Measurements from ENCODE around the gene TRIM62. TPM values are rescaled to one million over a fixed set of nuclear protein-coding genes. Genes with fewer than 3 reads are reported as not detected.

Gene TRIM62
- total RNA-seq, 1 donor from 2014 or later, result 8.8 TPM

GRCh38 chr1:33165809-33166208 lies 16.0 kb downstream of the TRIM62 start:
- Histone ChIP-seq H3K4me1 (no peaks in the 10 kb centered on the region), H3K36me3 (peaks cover 0 to 5% of the 10 kb centered on the region in 2 donors), H3K27ac (no peak overlapping the region), H3K27me3 (no peaks in the 10 kb centered on the region), H3K9me3 (no peaks in the 10 kb centered on the region), H3K4me3 (no peak overlapping the region)
- DNase-seq (ENCODE audit: extremely low spot score in 2 of 2), result no peak
- TF ChIP-seq POLR2AphosphoS5 (IDR thresholded peaks at IDR 0.05; ENCODE audit: insufficient read depth in 1 of 2, low read depth in 1 of 2) (no peak), CTCF (IDR thresholded peaks at IDR 0.05) (no peak), POLR2A (IDR thresholded peaks at IDR 0.05) (no peak)
- intact Hi-C loops (cut with DNase I), result no loop called here

GRCh38 chr1:33165209-33165608 lies 16.6 kb downstream of the TRIM62 start:
- intact Hi-C loops (cut with DNase I), result no loop called here

GRCh38 chr1:33163621-33164519 lies 18.0 kb downstream of the TRIM62 start:
- DNase-seq (ENCODE audit: extremely low spot score in 2 of 2), result no peak
- H3K27ac ChIP-seq, result no peak overlapping the region
- intact Hi-C loops (cut with DNase I), result no loop called here
- H3K9me3 ChIP-seq, result no peaks in the 10 kb centered on the region
- H3K4me3 ChIP-seq, result no peak overlapping the region
- no peaks in the 10 kb centered on the region for H3K4me1 ChIP-seq
- no peaks in the 10 kb centered on the region for H3K27me3 ChIP-seq
- peaks cover 0 to 10% of the 10 kb centered on the region in 2 donors for H3K36me3 ChIP-seq
- TF ChIP-seq POLR2A (IDR thresholded peaks at IDR 0.05) (no peak), CTCF (IDR thresholded peaks at IDR 0.05) (no peak), POLR2AphosphoS5 (IDR thresholded peaks at IDR 0.05; ENCODE audit: insufficient read depth in 1 of 2, low read depth in 1 of 2) (no peak)

More at GRCh38 chr1:33165209-33165608, 16.6 kb downstream of the TRIM62 start:
- Histone ChIP-seq H3K4me3 (no peak overlapping the region), H3K36me3 (peaks cover 0 to 5% of the 10 kb centered on the region in 2 donors), H3K27me3 (no peaks in the 10 kb centered on the region), H3K27ac (no peak overlapping the region), H3K9me3 (no peaks in the 10 kb centered on the region), H3K4me1 (no peaks in the 10 kb centered on the region)
- TF ChIP-seq POLR2AphosphoS5 (IDR thresholded peaks at IDR 0.05; ENCODE audit: insufficient read depth in 1 of 2, low read depth in 1 of 2), result no peak
- TF ChIP-seq POLR2A (IDR thresholded peaks at IDR 0.05), result no peak
- DNase-seq (ENCODE audit: extremely low spot score in 2 of 2), result no peak

GRCh38 chr1:33162141-33162540 lies 19.7 kb downstream of the TRIM62 start:
- H3K27ac ChIP-seq, result no peak overlapping the region
- intact Hi-C loops (cut with DNase I), result no loop called here

More at GRCh38 chr1:33162141-33162540, 19.7 kb downstream of the TRIM62 start:
- Histone ChIP-seq H3K36me3 (peaks cover 0 to 11% of the 10 kb centered on the region in 2 donors), H3K9me3 (no peaks in the 10 kb centered on the region), H3K4me1 (no peaks in the 10 kb centered on the region), H3K27me3 (no peaks in the 10 kb centered on the region), H3K4me3 (no peak overlapping the region)
- DNase-seq (ENCODE audit: extremely low spot score in 2 of 2), result no peak
- TF ChIP-seq CTCF (IDR thresholded peaks at IDR 0.05) (no peak), POLR2A (IDR thresholded peaks at IDR 0.05) (no peak), POLR2AphosphoS5 (IDR thresholded peaks at IDR 0.05; ENCODE audit: insufficient read depth in 1 of 2, low read depth in 1 of 2) (no peak)

Measured in vagina (tissue), 2 donors.